Right atrium auricular region (tissue), 2 donors: ENCODE measurements around the gene TMEM107. TPM values are rescaled to one million over a fixed set of nuclear protein-coding genes. Genes with fewer than 3 reads are reported as not detected.

ENCODE experiments used
- DNase-seq: peaks from one replicate; pipeline ENCODE4 v3.0.0-alpha.2; 2019; ENCODE audit warnings: low spot score
- H3K27ac ChIP-seq, 2 donors: fragments of 200-600 bp; sonication (generic); 1 replicate in 1 of 2; 2 replicates in 1 of 2; pipeline ENCODE4 v1.5.1; 2016 to 2019
- H3K27me3 ChIP-seq, 2 donors: fragments of 200-600 bp; sonication (generic); one replicate each; pipeline versions ENCODE4 v1.5.1 to v1.6.0; 2017 to 2019
- H3K36me3 ChIP-seq: fragments of 200-600 bp; sonication (generic); one replicate; pipeline ENCODE4 v1.5.1; 2016
- H3K4me1 ChIP-seq, 2 donors: fragments of 200-600 bp; sonication (generic); one replicate each; pipeline versions ENCODE4 v1.5.1 to v1.6.0; 2017 to 2019
- H3K4me3 ChIP-seq, 2 donors: fragments of 200-600 bp; sonication (generic); 1 replicate in 1 of 2; 2 replicates in 1 of 2; pipeline ENCODE4 v1.5.1; 2017 to 2019; ENCODE audit warnings: mild to moderate bottlenecking in 1 of 2, moderate library complexity in 1 of 2
- H3K9me3 ChIP-seq, 2 donors: fragments of 200-600 bp; sonication (generic); one replicate each; pipeline ENCODE4 v1.5.1; 2019
- CTCF ChIP-seq, 2 donors: fragments of 200-600 bp; sonication (generic); IDR thresholded peaks; one replicate each; pipeline ENCODE4 v1.5.1; 2019; ENCODE audit warnings: antibody characterized with exemption in 2 of 2
- total RNA-seq, 2 donors: library from RNA; depleted of rRNA; stranded (reverse); fragments of >200 nt; gene quantifications; one replicate each; pipeline ENCODE4 v1.1.0, GENCODE V29; 2016

TMEM107 gene
- total RNA-seq, 2 donors from 2014 or later = 7.3 to 11.0 TPM

- H3K4me3 ChIP-seq = no peak overlapping the region
- no peak for TF ChIP-seq CTCF (IDR thresholded peaks at IDR 0.05)
- H3K4me1 ChIP-seq = peaks cover 0 to 41% of the 10 kb centered on the region in 2 donors
- peak overlapping the region; percentile 88 to 95 for H3K27ac ChIP-seq
- H3K9me3 ChIP-seq = no peaks in the 10 kb centered on the region
- H3K36me3 ChIP-seq = peaks cover 69% of the 10 kb centered on the region
- H3K27me3 ChIP-seq = no peaks in the 10 kb centered on the region
- no peak for DNase-seq
Measured at GRCh38 chr17:8141045-8141444, 35.1 kb downstream of the TMEM107 start.

- Histone ChIP-seq H3K4me3 (no peak overlapping the region), H3K36me3 (peaks cover 62% of the 10 kb centered on the region), H3K27me3 (no peaks in the 10 kb centered on the region), H3K9me3 (no peaks in the 10 kb centered on the region), H3K27ac (peak overlapping the region; percentile 88 to 95), H3K4me1 (peaks cover 0 to 37% of the 10 kb centered on the region in 2 donors)
- no peak for DNase-seq
- no peak for TF ChIP-seq CTCF (IDR thresholded peaks at IDR 0.05)
Measured at GRCh38 chr17:8140065-8141029, 35.8 kb downstream of the TMEM107 start.

- H3K9me3 ChIP-seq = no peaks in the 10 kb centered on the region
- H3K27ac ChIP-seq = peak overlapping the region; percentile 88 to 95
- peak; percentile 97 for DNase-seq
- no peaks in the 10 kb centered on the region for H3K27me3 ChIP-seq
- peaks cover 0 to 37% of the 10 kb centered on the region in 2 donors for H3K4me1 ChIP-seq
- peak; percentile 57 to 89 for TF ChIP-seq CTCF (IDR thresholded peaks at IDR 0.05)
- H3K36me3 ChIP-seq = peaks cover 46% of the 10 kb centered on the region
- H3K4me3 ChIP-seq = peak overlapping the region in 1 of 2 donors; percentile 10
Measured at GRCh38 chr17:8138672-8139371, 37.4 kb downstream of the TMEM107 start.

- H3K9me3 ChIP-seq = no peaks in the 10 kb centered on the region
- TF ChIP-seq CTCF (IDR thresholded peaks at IDR 0.05) = no peak
- H3K36me3 ChIP-seq = peaks cover 41% of the 10 kb centered on the region
- H3K4me3 ChIP-seq = peak overlapping the region in 1 of 2 donors; percentile 10
- no peaks in the 10 kb centered on the region for H3K27me3 ChIP-seq
- H3K27ac ChIP-seq = peak overlapping the region; percentile 88 to 95
- H3K4me1 ChIP-seq = peaks cover 0 to 37% of the 10 kb centered on the region in 2 donors
- no peak for DNase-seq
Measured at GRCh38 chr17:8138374-8138671, 37.9 kb downstream of the TMEM107 start.

- Histone ChIP-seq H3K4me1 (peaks cover 0 to 32% of the 10 kb centered on the region in 2 donors), H3K36me3 (peaks cover 36% of the 10 kb centered on the region), H3K4me3 (peak overlapping the region in 1 of 2 donors; percentile 10), H3K27me3 (no peaks in the 10 kb centered on the region), H3K27ac (peak overlapping the region; percentile 88 to 95), H3K9me3 (no peaks in the 10 kb centered on the region)
- TF ChIP-seq CTCF (IDR thresholded peaks at IDR 0.05) = no peak
- no peak for DNase-seq
Measured at GRCh38 chr17:8137645-8138373, 38.4 kb downstream of the TMEM107 start.
